Hematopoietic multipotent progenitor cell treated with erythropoietin and hydrocortisone succinate and interleukin-3 and kit ligand, for 8 days (in vitro differentiated cells): Measurements from ENCODE around the gene DNAJB8.

Source experiments
- DNase-seq: peaks from one replicate; pipeline ENCODE4 v3.0.0-alpha.2; 2015

The DNAJB8 gene

GRCh38 chr3:128424508-128425069 is 42.1 kb downstream of the DNAJB8 start:
- no peak for DNase-seq

- DNase-seq: peak; percentile 34
Observed at GRCh38 chr3:128423525-128424147, 43.1 kb downstream of the DNAJB8 start.

GRCh38 chr3:128422762-128423524 is 43.7 kb downstream of the DNAJB8 start:
- DNase-seq: no peak

GRCh38 chr3:128421966-128422365 is 44.7 kb downstream of the DNAJB8 start:
- DNase-seq: no peak

- no peak for DNase-seq
Observed at GRCh38 chr3:128421439-128421836, 45.3 kb downstream of the DNAJB8 start.

- no peak for DNase-seq
Observed at GRCh38 chr3:128420720-128421438, 45.8 kb downstream of the DNAJB8 start.

GRCh38 chr3:128420289-128420688 is 46.4 kb downstream of the DNAJB8 start:
- no peak for DNase-seq

GRCh38 chr3:128419311-128419710 is 47.4 kb downstream of the DNAJB8 start:
- DNase-seq: no peak

GRCh38 chr3:128418900-128419299 is 47.8 kb downstream of the DNAJB8 start:
- no peak for DNase-seq

- DNase-seq: peak; percentile 57
Observed at GRCh38 chr3:128416578-128417211, 50.0 kb downstream of the DNAJB8 start.

GRCh38 chr3:128415773-128416577 is 50.7 kb downstream of the DNAJB8 start:
- DNase-seq: peak; percentile 82

- DNase-seq: peak; percentile 80
Observed at GRCh38 chr3:128415200-128415772, 51.4 kb downstream of the DNAJB8 start.

GRCh38 chr3:128413413-128414205 is 53.1 kb downstream of the DNAJB8 start:
- no peak for DNase-seq

GRCh38 chr3:128413003-128413370 is 53.7 kb downstream of the DNAJB8 start:
- no peak for DNase-seq
